ENCODE measurements around the gene INTS1.

Gene INTS1

GRCh38 chr7:1486571-1486970 lies 17.6 kb downstream of the INTS1 start:
- no peak for DNase-seq (ENCODE audit: low read depth in 2 of 2)

- no peak for DNase-seq (ENCODE audit: low read depth in 2 of 2)
Observed at GRCh38 chr7:1485156-1485555, 19.0 kb downstream of the INTS1 start.

- no peak for DNase-seq (ENCODE audit: low read depth in 2 of 2)
Observed at GRCh38 chr7:1484569-1484968, 19.6 kb downstream of the INTS1 start.

GRCh38 chr7:1483536-1484505 lies 20.4 kb downstream of the INTS1 start:
- no peak for DNase-seq (ENCODE audit: low read depth in 2 of 2)

- DNase-seq (ENCODE audit: low read depth in 2 of 2), result no peak
Observed at GRCh38 chr7:1483079-1483478, 21.1 kb downstream of the INTS1 start.

GRCh38 chr7:1481300-1481699 lies 22.9 kb downstream of the INTS1 start:
- no peak for DNase-seq (ENCODE audit: low read depth in 2 of 2)

- DNase-seq (ENCODE audit: low read depth in 2 of 2), result no peak
Observed at GRCh38 chr7:1480670-1481069, 23.5 kb downstream of the INTS1 start.

GRCh38 chr7:1479287-1479686 lies 24.9 kb downstream of the INTS1 start:
- no peak for DNase-seq (ENCODE audit: low read depth in 2 of 2)

GRCh38 chr7:1478480-1478879 lies 25.7 kb downstream of the INTS1 start:
- no peak for DNase-seq (ENCODE audit: low read depth in 2 of 2)

- no peak for DNase-seq (ENCODE audit: low read depth in 2 of 2)
Observed at GRCh38 chr7:1476859-1477258, 27.3 kb downstream of the INTS1 start.

GRCh38 chr7:1475991-1476390 lies 28.2 kb downstream of the INTS1 start:
- DNase-seq (ENCODE audit: low read depth in 2 of 2), result no peak

- no peak for DNase-seq (ENCODE audit: low read depth in 2 of 2)
Observed at GRCh38 chr7:1475393-1475792, 28.8 kb downstream of the INTS1 start.

GRCh38 chr7:1474736-1475135 lies 29.5 kb downstream of the INTS1 start:
- DNase-seq (ENCODE audit: low read depth in 2 of 2), result no peak

GRCh38 chr7:1473864-1474512 lies 30.2 kb downstream of the INTS1 start:
- peak; percentile 82 to 88 for DNase-seq (ENCODE audit: low read depth in 2 of 2)

- DNase-seq (ENCODE audit: low read depth in 2 of 2), result no peak
Observed at GRCh38 chr7:1470901-1471300, 33.3 kb downstream of the INTS1 start.

- DNase-seq (ENCODE audit: low read depth in 2 of 2), result no peak
Observed at GRCh38 chr7:1468643-1469298, 35.4 kb downstream of the INTS1 start.

- no peak for DNase-seq (ENCODE audit: low read depth in 2 of 2)
Observed at GRCh38 chr7:1468203-1468602, 36.0 kb downstream of the INTS1 start.

- no peak for DNase-seq (ENCODE audit: low read depth in 2 of 2)
Observed at GRCh38 chr7:1466524-1467271, 37.5 kb downstream of the INTS1 start.

- DNase-seq (ENCODE audit: low read depth in 2 of 2), result no peak
Observed at GRCh38 chr7:1464694-1465093, 39.5 kb downstream of the INTS1 start.

- no peak for DNase-seq (ENCODE audit: low read depth in 2 of 2)
Observed at GRCh38 chr7:1463676-1464223, 40.4 kb downstream of the INTS1 start.

GRCh38 chr7:1461646-1462375 lies 42.4 kb downstream of the INTS1 start:
- DNase-seq (ENCODE audit: low read depth in 2 of 2), result no peak

Data from stimulated activated CD4-positive, alpha-beta T cell treated with anti-CD3 and anti-CD28 coated beads, Interleukin-1b, Interleukin-23, amount 100 ng/mL, for 4 hours (primary cell).